Uterus (tissue), 4 donors: ENCODE data around the gene RAVER2. TPM values are rescaled to one million over a fixed set of nuclear protein-coding genes. Genes with fewer than 3 reads are reported as not detected.

Source experiments
- DNase-seq, 2 donors: peaks; one replicate each; pipeline ENCODE4 v3.0.0-alpha.2; 2019 to 2020
- H3K27ac ChIP-seq, 2 donors: fragments of 200-600 bp; sonication (generic); 1 replicate in 1 of 2; 2 replicates in 1 of 2; pipeline ENCODE4 v1.5.1; 2016 to 2018
- H3K27me3 ChIP-seq, 2 donors: fragments of 200-600 bp; sonication (generic); one replicate each; pipeline ENCODE4 v1.5.1; 2018 to 2019; ENCODE audit warnings: control low read depth in 1 of 2
- H3K36me3 ChIP-seq, 2 donors: fragments of 200-600 bp; sonication (generic); one replicate each; pipeline ENCODE4 v1.5.1; 2019; ENCODE audit warnings: control low read depth in 1 of 2
- H3K4me1 ChIP-seq, 2 donors: fragments of 200-600 bp; sonication (generic); one replicate each; pipeline ENCODE4 v1.5.1; 2018 to 2019; ENCODE audit warnings: control low read depth in 1 of 2
- H3K4me3 ChIP-seq, 2 donors: fragments of 200-600 bp; sonication (generic); 1 replicate in 1 of 2; 2 replicates in 1 of 2; pipeline ENCODE4 v1.5.1; 2018 to 2019; ENCODE audit warnings: mild to moderate bottlenecking in 1 of 2
- H3K9me3 ChIP-seq, 2 donors: fragments of 200-600 bp; sonication (generic); one replicate each; pipeline ENCODE4 v1.5.1; 2019; ENCODE audit warnings: control low read depth in 1 of 2
- CTCF ChIP-seq, 4 experiments: fragments of 200-600 bp in 2 of 4; fragments of 450-650 bp in 2 of 4; sonication (generic) in 2 of 4; IDR thresholded peaks; one replicate each; pipeline ENCODE4 v1.5.1; 2016 to 2019; ENCODE audit warnings: antibody characterized with exemption in 4 of 4, mild to moderate bottlenecking in 2 of 4, moderate library complexity in 1 of 4
- POLR2A ChIP-seq, 2 donors: fragments of 450-650 bp; IDR thresholded peaks; one replicate each; pipeline ENCODE4 v1.6.1; 2016; ENCODE audit warnings: antibody characterized with exemption in 2 of 2, mild to moderate bottlenecking in 1 of 2, moderate library complexity in 1 of 2
- intact Hi-C: fragments of 100-400 bp; cut with DNase I; formaldehyde crosslinking; loops from one replicate; pipeline ENCODE4 v1.15.1; 2023; ENCODE audit warnings: low total_unique reads
- total RNA-seq, 4 donors: library from RNA; depleted of rRNA in 3 of 4; stranded (reverse); fragments of >200 nt in 3 of 4; gene quantifications; one replicate each; pipeline versions ENCODE4 v1.1.0 to v1.2.4, GENCODE V29; 2014 to 2023
- donor health status: DM: yes; HTN: yes; CAD: no.

Gene RAVER2
- total RNA-seq, 4 donors from 2014 or later = 10.6 to 24.0 (median 18.9) TPM

- TF ChIP-seq CTCF (IDR thresholded peaks at IDR 0.05) (no peak), POLR2A (IDR thresholded peaks at IDR 0.05) (no peak)
- no peak overlapping the region for H3K27ac ChIP-seq
- H3K9me3 ChIP-seq = no peaks in the 10 kb centered on the region
- H3K27me3 ChIP-seq = no peaks in the 10 kb centered on the region
- H3K4me1 ChIP-seq = no peaks in the 10 kb centered on the region
- no peaks in the 10 kb centered on the region for H3K36me3 ChIP-seq
- no peak overlapping the region for H3K4me3 ChIP-seq
- intact Hi-C loops = no loop called here
- no peak for DNase-seq
Measured at GRCh38 chr1:64839732-64840405, 95.0 kb downstream of the RAVER2 start.

- no peak for TF ChIP-seq CTCF (IDR thresholded peaks at IDR 0.05)
- TF ChIP-seq POLR2A (IDR thresholded peaks at IDR 0.05) = no peak
- H3K27ac ChIP-seq = no peak overlapping the region
- DNase-seq = no peak
- no peak overlapping the region for H3K4me3 ChIP-seq
- no peaks in the 10 kb centered on the region for H3K4me1 ChIP-seq
- no peaks in the 10 kb centered on the region for H3K9me3 ChIP-seq
- no peaks in the 10 kb centered on the region for H3K36me3 ChIP-seq
- intact Hi-C loops = no loop called here
- no peaks in the 10 kb centered on the region for H3K27me3 ChIP-seq
Measured at GRCh38 chr1:64841330-64842065, 96.6 kb downstream of the RAVER2 start.

- H3K27ac ChIP-seq = peak overlapping the region in 1 of 2 donors; percentile 38
- H3K36me3 ChIP-seq = no peaks in the 10 kb centered on the region
- H3K27me3 ChIP-seq = no peaks in the 10 kb centered on the region
Measured at GRCh38 chr1:64842224-64842623, 97.3 kb downstream of the RAVER2 start.

GRCh38 chr1:64843675-64844074 is 98.8 kb downstream of the RAVER2 start:
- no peaks in the 10 kb centered on the region for H3K36me3 ChIP-seq
- TF ChIP-seq POLR2A (IDR thresholded peaks at IDR 0.05) = no peak
- TF ChIP-seq CTCF (IDR thresholded peaks at IDR 0.05) = no peak
- DNase-seq = no peak
- H3K9me3 ChIP-seq = no peaks in the 10 kb centered on the region
- no peaks in the 10 kb centered on the region for H3K4me1 ChIP-seq
- no peak overlapping the region for H3K27ac ChIP-seq
- H3K27me3 ChIP-seq = no peaks in the 10 kb centered on the region
- intact Hi-C loops = no loop called here
- no peak overlapping the region for H3K4me3 ChIP-seq

More at GRCh38 chr1:64842224-64842623, 97.3 kb downstream of the RAVER2 start:
- intact Hi-C loops = no loop called here
- H3K4me3 ChIP-seq = no peak overlapping the region
- H3K9me3 ChIP-seq = no peaks in the 10 kb centered on the region
- no peaks in the 10 kb centered on the region for H3K4me1 ChIP-seq
- DNase-seq = no peak
- no peak for TF ChIP-seq CTCF (IDR thresholded peaks at IDR 0.05)
- TF ChIP-seq POLR2A (IDR thresholded peaks at IDR 0.05) = no peak

- Histone ChIP-seq H3K36me3 (no peaks in the 10 kb centered on the region), H3K9me3 (no peaks in the 10 kb centered on the region), H3K4me3 (no peak overlapping the region), H3K27ac (no peak overlapping the region), H3K27me3 (no peaks in the 10 kb centered on the region), H3K4me1 (no peaks in the 10 kb centered on the region)
- intact Hi-C loops = no loop called here
- TF ChIP-seq CTCF (IDR thresholded peaks at IDR 0.05) = no peak
- no peak for DNase-seq
Measured at GRCh38 chr1:64844175-64844574, 99.3 kb downstream of the RAVER2 start.
